ENCODE measurements around the gene ADGRF4.

DNA sequence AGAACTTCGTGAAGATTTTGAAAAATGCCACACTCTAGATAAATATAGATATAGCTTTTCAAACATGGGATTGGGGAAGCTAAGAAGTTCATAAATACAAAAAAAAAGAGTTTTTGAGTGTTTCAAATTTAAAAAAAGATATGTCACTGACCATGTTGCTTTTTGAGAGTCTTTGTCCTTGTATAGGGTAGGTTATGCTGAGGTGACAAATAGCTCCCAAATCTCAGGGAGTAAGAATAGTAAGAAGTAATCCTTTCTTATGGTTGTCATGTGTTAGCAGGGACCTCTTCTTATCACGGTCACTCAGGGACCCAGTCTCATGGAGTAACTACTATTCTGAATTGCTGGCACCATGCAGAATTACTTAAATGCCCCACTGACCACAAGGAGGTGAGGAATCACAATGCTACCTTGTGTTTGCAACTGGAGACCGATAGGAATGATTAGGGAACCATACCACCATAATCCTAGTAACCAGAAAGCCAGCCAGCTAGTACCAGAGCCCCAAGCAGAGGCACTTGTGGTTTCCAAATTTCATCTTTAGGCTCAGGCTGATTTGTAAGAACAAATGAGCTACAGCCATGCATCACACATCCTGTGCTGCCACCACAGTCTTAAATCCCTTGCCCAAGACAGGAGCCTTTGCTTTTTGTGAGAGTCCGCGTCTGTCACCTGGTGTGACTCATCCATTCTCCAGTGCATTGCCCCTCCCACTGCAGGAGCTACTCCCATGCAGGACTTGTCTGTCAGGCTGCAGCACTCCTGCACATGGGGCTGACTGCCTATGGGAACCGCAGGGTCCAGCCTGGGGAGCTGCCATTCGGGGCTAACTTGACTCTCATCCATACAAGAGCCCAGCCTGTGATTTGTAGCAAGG lies 42.4 kb upstream of the ADGRF4 start:
- TF ChIP-seq SUZ12 (IDR thresholded peaks at IDR 0.05) = no peak
- TF ChIP-seq FOXA1 (IDR thresholded peaks at IDR 0.05) = no peak
- no peak for TF ChIP-seq ELF4 (IDR thresholded peaks at IDR 0.05)
- TF ChIP-seq L3MBTL2 (conservative IDR thresholded peaks at IDR 0.05) = no peak
- TF ChIP-seq TARDBP (IDR thresholded peaks at IDR 0.05) = no peak
- TF ChIP-seq SP1 (IDR thresholded peaks at IDR 0.05) = no peak
- TF ChIP-seq ARNT (IDR thresholded peaks at IDR 0.05) = no peak

Data from HEK293T (cell line).